Nephron (organoid): ENCODE measurements around the gene SLC4A2.
A peak's percentile ranks its signal among the peaks of the same experiment; 100 is the strongest.
"Not testable (repeated sequence)": the region's sequence is repeated elsewhere in the genome, so short reads cannot be mapped to it uniquely, and the experiment has no call there.

Source experiments
- H3K27ac Mint-ChIP-seq, 3 experiments: 2 replicates each; pipeline ENCODE4 v1.8.0; 2020; ENCODE audit warnings: mixed read lengths in 3 of 3, mild to moderate bottlenecking in 2 of 3, moderate library complexity in 1 of 3
- H3K27me3 Mint-ChIP-seq: 2 replicates; pipeline ENCODE4 v1.8.0; 2021; ENCODE audit warnings: low read depth, mild to moderate bottlenecking, moderate library complexity, mixed read lengths
- H3K36me3 Mint-ChIP-seq: 2 replicates; pipeline ENCODE4 v1.8.0; 2020; ENCODE audit warnings: low read depth, mixed read lengths
- H3K4me1 Mint-ChIP-seq: 2 replicates; pipeline ENCODE4 v1.8.0; 2020; ENCODE audit warnings: mixed read lengths
- H3K4me3 Mint-ChIP-seq, 3 experiments: 2 replicates each; pipeline ENCODE4 v1.8.0; 2020; ENCODE audit warnings: mild to moderate bottlenecking in 3 of 3, mixed read lengths in 3 of 3, moderate library complexity in 2 of 3
- H3K9me3 Mint-ChIP-seq: 2 replicates; pipeline ENCODE4 v1.8.0; 2020; ENCODE audit warnings: mixed read lengths
- TF ChIP-seq, protein P1 (sequence below), 3 experiments: fragments of 200-600 bp; sonication (generic); IDR thresholded peaks; one replicate each; pipeline ENCODE4 v1.5.0; 2021; ENCODE audit warnings: antibody characterized with exemption in 3 of 3; ENCODE audit not compliant: unreplicated experiment in 3 of 3

Gene SLC4A2, protein sequence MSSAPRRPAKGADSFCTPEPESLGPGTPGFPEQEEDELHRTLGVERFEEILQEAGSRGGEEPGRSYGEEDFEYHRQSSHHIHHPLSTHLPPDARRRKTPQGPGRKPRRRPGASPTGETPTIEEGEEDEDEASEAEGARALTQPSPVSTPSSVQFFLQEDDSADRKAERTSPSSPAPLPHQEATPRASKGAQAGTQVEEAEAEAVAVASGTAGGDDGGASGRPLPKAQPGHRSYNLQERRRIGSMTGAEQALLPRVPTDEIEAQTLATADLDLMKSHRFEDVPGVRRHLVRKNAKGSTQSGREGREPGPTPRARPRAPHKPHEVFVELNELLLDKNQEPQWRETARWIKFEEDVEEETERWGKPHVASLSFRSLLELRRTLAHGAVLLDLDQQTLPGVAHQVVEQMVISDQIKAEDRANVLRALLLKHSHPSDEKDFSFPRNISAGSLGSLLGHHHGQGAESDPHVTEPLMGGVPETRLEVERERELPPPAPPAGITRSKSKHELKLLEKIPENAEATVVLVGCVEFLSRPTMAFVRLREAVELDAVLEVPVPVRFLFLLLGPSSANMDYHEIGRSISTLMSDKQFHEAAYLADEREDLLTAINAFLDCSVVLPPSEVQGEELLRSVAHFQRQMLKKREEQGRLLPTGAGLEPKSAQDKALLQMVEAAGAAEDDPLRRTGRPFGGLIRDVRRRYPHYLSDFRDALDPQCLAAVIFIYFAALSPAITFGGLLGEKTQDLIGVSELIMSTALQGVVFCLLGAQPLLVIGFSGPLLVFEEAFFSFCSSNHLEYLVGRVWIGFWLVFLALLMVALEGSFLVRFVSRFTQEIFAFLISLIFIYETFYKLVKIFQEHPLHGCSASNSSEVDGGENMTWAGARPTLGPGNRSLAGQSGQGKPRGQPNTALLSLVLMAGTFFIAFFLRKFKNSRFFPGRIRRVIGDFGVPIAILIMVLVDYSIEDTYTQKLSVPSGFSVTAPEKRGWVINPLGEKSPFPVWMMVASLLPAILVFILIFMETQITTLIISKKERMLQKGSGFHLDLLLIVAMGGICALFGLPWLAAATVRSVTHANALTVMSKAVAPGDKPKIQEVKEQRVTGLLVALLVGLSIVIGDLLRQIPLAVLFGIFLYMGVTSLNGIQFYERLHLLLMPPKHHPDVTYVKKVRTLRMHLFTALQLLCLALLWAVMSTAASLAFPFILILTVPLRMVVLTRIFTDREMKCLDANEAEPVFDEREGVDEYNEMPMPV

DNA sequence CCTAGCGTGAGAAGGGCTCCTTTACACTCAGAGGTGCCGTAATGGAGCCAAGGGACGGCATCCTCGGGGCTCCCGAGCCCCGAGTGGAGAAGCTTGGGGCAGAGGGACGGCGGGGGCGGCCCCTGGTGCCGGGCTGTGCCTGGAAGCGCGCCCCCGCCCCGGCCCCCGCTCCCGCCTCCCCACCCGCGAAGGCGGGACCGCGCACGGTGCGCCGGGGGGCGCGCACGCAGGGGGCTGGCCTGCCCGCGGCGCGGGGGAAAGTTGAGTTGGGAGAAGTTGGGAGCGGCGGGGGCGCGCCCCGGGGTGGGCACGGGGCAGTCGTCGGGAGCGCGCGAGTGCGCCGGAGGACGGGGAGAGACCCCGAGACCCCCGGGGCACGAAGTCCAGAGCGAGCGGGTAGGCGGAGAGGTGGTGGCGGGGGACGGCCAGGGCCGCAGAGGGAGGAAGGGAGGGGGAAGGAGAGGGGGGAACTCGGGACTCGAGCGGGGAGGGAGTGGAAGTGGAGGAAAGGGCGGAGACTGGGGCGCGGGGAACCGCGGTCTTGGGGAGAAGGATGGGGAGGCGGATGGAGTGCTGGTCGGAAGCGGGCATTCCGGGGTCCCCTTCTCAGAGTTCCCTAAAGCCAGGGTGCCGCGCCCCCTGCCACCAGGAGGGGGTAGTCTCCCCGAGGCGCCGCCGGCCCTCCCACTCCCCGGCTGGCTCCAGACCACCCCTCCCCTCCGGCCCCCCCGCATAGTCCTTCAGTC is at the start of gene SLC4A2:
TSS of gene SLC4A2 (plus strand) at position 223 of the 746 bp plus-strand sequence. CDS start 2,399 bp downstream, outside the sequence.
- H3K9me3 Mint-ChIP-seq: no peaks in the 10 kb centered on the region
- peaks cover 14% of the 10 kb centered on the region for H3K27me3 Mint-ChIP-seq
- peak within 1 kb of the TSS; percentile 97 to 99 (median 99) for H3K27ac Mint-ChIP-seq
- H3K36me3 Mint-ChIP-seq: peaks cover 6% of the 10 kb centered on the region
- TF ChIP-seq, protein P1, sequence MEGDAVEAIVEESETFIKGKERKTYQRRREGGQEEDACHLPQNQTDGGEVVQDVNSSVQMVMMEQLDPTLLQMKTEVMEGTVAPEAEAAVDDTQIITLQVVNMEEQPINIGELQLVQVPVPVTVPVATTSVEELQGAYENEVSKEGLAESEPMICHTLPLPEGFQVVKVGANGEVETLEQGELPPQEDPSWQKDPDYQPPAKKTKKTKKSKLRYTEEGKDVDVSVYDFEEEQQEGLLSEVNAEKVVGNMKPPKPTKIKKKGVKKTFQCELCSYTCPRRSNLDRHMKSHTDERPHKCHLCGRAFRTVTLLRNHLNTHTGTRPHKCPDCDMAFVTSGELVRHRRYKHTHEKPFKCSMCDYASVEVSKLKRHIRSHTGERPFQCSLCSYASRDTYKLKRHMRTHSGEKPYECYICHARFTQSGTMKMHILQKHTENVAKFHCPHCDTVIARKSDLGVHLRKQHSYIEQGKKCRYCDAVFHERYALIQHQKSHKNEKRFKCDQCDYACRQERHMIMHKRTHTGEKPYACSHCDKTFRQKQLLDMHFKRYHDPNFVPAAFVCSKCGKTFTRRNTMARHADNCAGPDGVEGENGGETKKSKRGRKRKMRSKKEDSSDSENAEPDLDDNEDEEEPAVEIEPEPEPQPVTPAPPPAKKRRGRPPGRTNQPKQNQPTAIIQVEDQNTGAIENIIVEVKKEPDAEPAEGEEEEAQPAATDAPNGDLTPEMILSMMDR (IDR thresholded peaks at IDR 0.05; ENCODE audit: unreplicated experiment in 3 of 3): peak; percentile 48 to 63 (median 54)
- peak within 1 kb of the TSS; percentile 94 to 95 (median 94) for H3K4me3 Mint-ChIP-seq
- H3K4me1 Mint-ChIP-seq: peaks cover 45% of the 10 kb centered on the region

DNA sequence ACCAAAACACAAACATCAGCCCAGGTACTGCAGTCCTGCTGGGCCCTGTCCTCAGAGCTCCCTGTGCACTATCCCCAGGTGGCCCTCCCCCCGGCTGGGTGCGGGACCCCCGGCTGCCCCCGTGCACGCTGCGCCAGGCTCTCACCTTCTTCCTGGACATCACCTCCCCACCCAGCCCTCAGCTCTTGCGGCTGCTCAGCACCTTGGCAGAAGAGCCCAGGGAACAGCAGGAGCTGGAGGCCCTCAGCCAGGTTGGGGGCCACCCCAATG is 49.4 kb upstream of the SLC4A2 start:
- peaks cover 14% of the 10 kb centered on the region for H3K27me3 Mint-ChIP-seq
- H3K4me1 Mint-ChIP-seq: peaks cover 37% of the 10 kb centered on the region
- no peaks in the 10 kb centered on the region for H3K9me3 Mint-ChIP-seq
- TF ChIP-seq, protein P1 (IDR thresholded peaks at IDR 0.05; ENCODE audit: unreplicated experiment in 3 of 3): no peak
- H3K27ac Mint-ChIP-seq: peak overlapping the region; percentile 90 to 97 (median 95)
- peak overlapping the region; percentile 78 to 86 (median 84) for H3K4me3 Mint-ChIP-seq
- peaks cover 3% of the 10 kb centered on the region for H3K36me3 Mint-ChIP-seq

GRCh38 chr7:151010307-151011096 is 48.9 kb upstream of the SLC4A2 start:
- H3K4me3 Mint-ChIP-seq: peak overlapping the region; percentile 78 to 86 (median 84)
- TF ChIP-seq, protein P1 (IDR thresholded peaks at IDR 0.05; ENCODE audit: unreplicated experiment in 3 of 3): no peak
- H3K27me3 Mint-ChIP-seq: peaks cover 17% of the 10 kb centered on the region
- H3K4me1 Mint-ChIP-seq: peaks cover 42% of the 10 kb centered on the region
- H3K36me3 Mint-ChIP-seq: peaks cover 3% of the 10 kb centered on the region
- H3K27ac Mint-ChIP-seq: peak overlapping the region; percentile 90 to 97 (median 95)
- H3K9me3 Mint-ChIP-seq: no peaks in the 10 kb centered on the region

- TF ChIP-seq, protein P1 (IDR thresholded peaks at IDR 0.05; ENCODE audit: unreplicated experiment in 3 of 3): no peak
- H3K4me3 Mint-ChIP-seq: peak overlapping the region; percentile 78 to 86 (median 84)
- H3K27me3 Mint-ChIP-seq: peaks cover 18% of the 10 kb centered on the region
- H3K4me1 Mint-ChIP-seq: peaks cover 42% of the 10 kb centered on the region
- no peaks in the 10 kb centered on the region for H3K9me3 Mint-ChIP-seq
- peak overlapping the region; percentile 90 to 97 (median 95) for H3K27ac Mint-ChIP-seq
- H3K36me3 Mint-ChIP-seq: peaks cover 3% of the 10 kb centered on the region
Observed at GRCh38 chr7:151011097-151011409, 48.3 kb upstream of the SLC4A2 start.

DNA sequence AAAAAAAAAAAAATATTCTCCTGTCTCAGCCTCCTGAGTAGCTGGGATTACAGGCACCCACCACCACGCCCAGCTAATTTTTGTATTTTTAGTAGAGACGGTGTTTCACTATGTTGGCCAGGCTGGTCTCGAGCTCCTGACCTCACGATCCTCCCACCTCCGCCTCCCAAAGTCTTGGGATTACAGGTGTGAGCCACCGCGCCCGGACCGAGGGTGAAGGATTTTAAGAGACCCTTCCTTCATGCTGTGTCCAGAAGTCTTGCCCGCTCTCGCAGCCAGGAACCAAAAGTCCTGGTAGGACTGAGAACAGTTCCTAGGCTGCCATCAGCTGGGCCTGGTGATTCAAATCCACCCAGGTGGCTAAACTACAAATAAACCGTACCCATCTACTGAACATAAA is 47.8 kb upstream of the SLC4A2 start:
- not testable (repeated sequence) for H3K9me3 Mint-ChIP-seq, H3K36me3 Mint-ChIP-seq
- H3K27ac Mint-ChIP-seq: peak overlapping the region; percentile 51 to 65 (median 55)
- peak overlapping the region; percentile 27 to 68 (median 67) for H3K4me3 Mint-ChIP-seq
- H3K27me3 Mint-ChIP-seq: peaks cover 22% of the 10 kb centered on the region
- peaks cover 42% of the 10 kb centered on the region for H3K4me1 Mint-ChIP-seq
